Endothelial cell of umbilical vein (primary cell): ENCODE results near the gene PRKAG2. TPM values are rescaled to one million over a fixed set of nuclear protein-coding genes. Genes with fewer than 3 reads are reported as not detected.

Experiments used
- BruUV-seq: library from RNA; stranded (reverse); fragments of 400-500 nt; replicated peaks from 2 replicates; lab custom pipeline; 2021; lab: Mats Ljungman, UMichigan
- CTCF ChIA-PET: fragments of 300-600, 350-600 bp; sonication (Branson Sonifier 250); formaldehyde crosslinking; loops from one replicate; lab custom pipeline; 2021; ENCODE audit warnings: antibody characterized with exemption, inconsistent platforms; lab: Charles Lee
- POLR2A ChIA-PET: fragments of 300-600, 350-600 bp; sonication (Branson Sonifier 250); formaldehyde crosslinking; loops from one replicate; lab custom pipeline; 2021; ENCODE audit warnings: antibody characterized with exemption, inconsistent platforms; lab: Charles Lee
- DNase-seq: peaks from one replicate; pipeline ENCODE4 v3.0.0-alpha.2; 2011; ENCODE audit warnings: low read depth, low spot score
- FAIRE-seq: peaks from 2 replicates; lab custom pipeline; 2011; peaks lifted over from hg19 to GRCh38; lab: Jason Lieb, UNC
- H2AFZ ChIP-seq: 2 replicates; pipeline ENCODE4 v1.6.0; 2012; ENCODE audit warnings: low read depth, low read length, control low read depth, inconsistent platforms
- H3K27ac ChIP-seq: 2 replicates; pipeline ENCODE4 v1.5.1; 2011; ENCODE audit warnings: low read depth, mild to moderate bottlenecking, control low read depth, low read length, moderate library complexity; ENCODE audit not compliant: insufficient read depth
- H3K27me3 ChIP-seq, 2 experiments: 2 replicates each; pipeline versions ENCODE4 v1.6.0 to v1.6.1; 2011; ENCODE audit warnings: low read length in 2 of 2, mixed read lengths in 1 of 2; ENCODE audit not compliant: control insufficient read depth in 2 of 2, insufficient read depth in 2 of 2
- H3K36me3 ChIP-seq, 2 experiments: 2 replicates in 1 of 2; 3 replicates in 1 of 2; pipeline ENCODE4 v1.5.1; 2011; ENCODE audit warnings: low read length in 2 of 2, mild to moderate bottlenecking in 1 of 2, moderate library complexity in 1 of 2; ENCODE audit not compliant: control insufficient read depth in 2 of 2, insufficient read depth in 2 of 2; ENCODE audit errors: extremely low read depth in 1 of 2
- H3K4me1 ChIP-seq: 3 replicates; pipeline ENCODE4 v1.5.1; 2011; ENCODE audit warnings: mild to moderate bottlenecking, low read length; ENCODE audit not compliant: control insufficient read depth, insufficient read depth; ENCODE audit errors: extremely low read depth
- H3K4me2 ChIP-seq: 2 replicates; pipeline ENCODE4 v1.6.1; 2011; ENCODE audit warnings: low read length, control low read depth, mixed read lengths; ENCODE audit not compliant: insufficient read depth
- H3K4me3 ChIP-seq, 3 experiments: fragments of 200-600 bp in 1 of 3; sonication (generic), shearing (Covaris generic) in 1 of 3; replicated peaks in 1 of 3; 2 replicates each; pipeline ENCODE4 v1.5.1; 2011 to 2016; ENCODE audit warnings: control low read depth in 3 of 3, low read length in 3 of 3, mild to moderate bottlenecking in 2 of 3, inconsistent platforms in 1 of 3, low read depth in 1 of 3, moderate library complexity in 1 of 3; ENCODE audit not compliant: insufficient read depth in 1 of 3
- H3K79me2 ChIP-seq: 2 replicates; pipeline ENCODE4 v1.6.0; 2012; ENCODE audit warnings: low read length, inconsistent platforms; ENCODE audit not compliant: control insufficient read depth, insufficient read depth
- H3K9ac ChIP-seq: replicated peaks from 2 replicates; pipeline ENCODE3; 2011; ENCODE audit warnings: low read length, control low read depth; ENCODE audit not compliant: insufficient read depth; ENCODE audit errors: extremely low read depth
- H3K9me1 ChIP-seq: replicated peaks from 3 replicates; pipeline ENCODE4 v1.6.0; 2011; ENCODE audit warnings: mild to moderate bottlenecking, low read length; ENCODE audit not compliant: control insufficient read depth, insufficient read depth; ENCODE audit errors: extremely low read depth
- H3K9me3 ChIP-seq: replicated peaks from 2 replicates; pipeline ENCODE4 v1.5.1; 2012; ENCODE audit warnings: low read length, inconsistent platforms; ENCODE audit not compliant: control insufficient read depth, insufficient read depth
- H4K20me1 ChIP-seq: replicated peaks from 2 replicates; pipeline ENCODE3; 2011; ENCODE audit warnings: mild to moderate bottlenecking, low read length; ENCODE audit not compliant: control insufficient read depth, insufficient read depth; ENCODE audit errors: extremely low read depth
- EZH2 ChIP-seq: IDR thresholded peaks from 2 replicates; pipeline ENCODE4 v1.6.1; 2012; ENCODE audit warnings: borderline replicate concordance, low read depth, mild to moderate bottlenecking, moderate library complexity, low read length, inconsistent platforms; ENCODE audit not compliant: severe bottlenecking
- FOS ChIP-seq: IDR thresholded peaks from 2 replicates; pipeline ENCODE4 v1.6.1; 2011; ENCODE audit warnings: mild to moderate bottlenecking, low read length, moderate library complexity, borderline replicate concordance; ENCODE audit not compliant: insufficient read depth
- GATA2 ChIP-seq: IDR thresholded peaks from 2 replicates; pipeline ENCODE4 v1.7.0; 2011; ENCODE audit warnings: low read depth, mild to moderate bottlenecking, moderate library complexity, mixed read lengths, low read length; ENCODE audit not compliant: insufficient read length, insufficient read depth
- JUN ChIP-seq: IDR thresholded peaks from 2 replicates; pipeline ENCODE4 v1.6.1; 2011; ENCODE audit warnings: borderline replicate concordance, low read depth; ENCODE audit not compliant: insufficient read length, insufficient read depth
- MYC ChIP-seq: IDR thresholded peaks from one replicate; pipeline ENCODE4 v1.6.1; 2011; ENCODE audit warnings: mild to moderate bottlenecking, low read depth, low read length
- POLR2A ChIP-seq: IDR thresholded peaks from 2 replicates; pipeline ENCODE4 v1.6.1; 2012; ENCODE audit warnings: low read depth, mild to moderate bottlenecking, control low read depth, low read length
- POLR2AphosphoS5 ChIP-seq: IDR thresholded peaks from 2 replicates; pipeline ENCODE4 v1.6.1; 2012; ENCODE audit warnings: low read depth, mild to moderate bottlenecking, control low read depth, low read length, moderate library complexity; ENCODE audit not compliant: insufficient read depth
- dilution Hi-C: fragments of 300-500 bp; cut with MboI; formaldehyde crosslinking; loops from one replicate; pipeline ENCODE4 v1.15.0; 2019; ENCODE audit warnings: low sequenced_read_pairs; ENCODE audit not compliant: extremely low pct_ligation_motif_present
- intact Hi-C: fragments of 100-400 bp; cut with micrococcal nuclease; formaldehyde crosslinking; loops from one replicate; pipeline ENCODE4 v1.10.0; 2022
- polyA plus RNA-seq, 4 experiments: library from polyadenylated mRNA; depleted of rRNA in 3 of 4; stranded (reverse) in 3 of 4; unstranded in 1 of 4; fragments of >200 nt; gene quantifications; 2 replicates each; pipeline versions ENCODE4 v1.2.1 to v1.2.3, GENCODE V29; 2011 to 2012; ENCODE audit warnings: missing spikeins in 1 of 4
- total RNA-seq: library from RNA; stranded (reverse); gene quantifications from 2 replicates; pipeline ENCODE4 v1.2.3, GENCODE V29; 2021
- TF ChIP-seq, protein P1 (sequence below): IDR thresholded peaks from 2 replicates; pipeline ENCODE4 v1.6.1; 2011; ENCODE audit not compliant: insufficient read depth, insufficient read length
- TF ChIP-seq, protein P2 (sequence below), 2 donors: IDR thresholded peaks; 1 replicate in 1 of 2; 2 replicates in 1 of 2; pipeline ENCODE4 v1.5.1; 2011; ENCODE audit warnings: low read length in 2 of 2, mild to moderate bottlenecking in 2 of 2, moderate library complexity in 2 of 2, control low read depth in 1 of 2, inconsistent platforms in 1 of 2, low read depth in 1 of 2; ENCODE audit not compliant: insufficient read depth in 1 of 2; ENCODE audit errors: extremely low read depth in 1 of 2

PRKAG2 gene
- total and polyA plus RNA-seq, 2 donors (not counting 3 experiments of a cell fraction or from before 2014, with no cell fraction given), result 19.3 to 51.5 TPM

DNA sequence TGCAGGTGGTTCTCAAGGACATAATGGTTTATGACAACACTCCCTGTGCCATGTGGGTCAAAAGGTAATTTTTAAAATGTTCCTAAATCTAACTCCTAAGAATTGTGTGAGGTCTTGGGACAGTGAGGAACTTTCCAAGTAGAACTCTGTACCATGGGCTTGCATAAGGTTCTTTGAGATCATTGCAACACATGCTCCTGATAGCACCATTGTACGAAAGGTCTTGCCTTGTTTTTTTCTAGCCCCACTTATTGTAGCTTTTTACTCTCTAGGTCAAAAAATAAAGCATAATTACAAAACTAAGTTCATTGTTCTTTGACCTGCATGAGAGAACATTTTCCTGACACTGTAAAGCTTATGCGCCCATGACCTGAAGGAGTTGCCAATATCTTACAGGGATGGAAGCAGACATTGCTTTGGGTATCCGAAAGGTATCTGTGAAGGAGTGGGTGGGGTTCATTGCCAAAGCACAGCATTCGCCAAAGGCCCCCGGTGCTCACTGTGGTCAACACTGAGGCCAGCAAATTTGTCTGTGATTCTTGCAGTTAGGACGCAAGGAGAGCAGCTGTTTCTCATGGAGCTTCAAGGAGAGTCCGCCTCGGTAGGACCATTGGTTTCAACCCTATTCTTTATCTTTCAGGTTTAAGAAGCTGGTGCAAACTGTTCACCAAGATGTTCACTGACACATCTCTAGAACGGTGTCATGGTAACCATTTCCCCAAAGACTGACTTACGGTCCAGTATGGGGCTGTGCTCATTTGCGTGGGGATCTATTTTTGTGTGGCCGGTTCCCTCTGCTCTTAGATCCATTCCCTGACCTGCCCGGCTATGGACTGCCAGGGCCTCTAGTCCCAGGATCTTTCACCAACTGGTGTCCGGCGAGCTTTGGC is 7.6 kb upstream of the PRKAG2 start:
- Histone ChIP-seq H3K79me2 (no peaks in the 10 kb centered on the region), H3K9ac (no peak overlapping the region), H3K9me1 (no peaks in the 10 kb centered on the region), H3K27ac (no peak overlapping the region), H3K9me3 (no peaks in the 10 kb centered on the region), H2AFZ (no peak overlapping the region), H3K4me3 (no peak overlapping the region), H3K4me2 (no peak overlapping the region), H3K4me1 (no peaks in the 10 kb centered on the region), H4K20me1 (no peaks in the 10 kb centered on the region), H3K36me3 (no peaks in the 10 kb centered on the region), H3K27me3 (peaks cover 12 to 16% of the 10 kb centered on the region in 2 experiments)
- BruUV-seq, result no TSS peak
- TF ChIP-seq MYC (no peak), GATA2 (no peak), EZH2 (no peak), JUN (no peak), POLR2A (no peak), POLR2AphosphoS5 (no peak), FOS (no peak)
- TF ChIP-seq, protein P1, sequence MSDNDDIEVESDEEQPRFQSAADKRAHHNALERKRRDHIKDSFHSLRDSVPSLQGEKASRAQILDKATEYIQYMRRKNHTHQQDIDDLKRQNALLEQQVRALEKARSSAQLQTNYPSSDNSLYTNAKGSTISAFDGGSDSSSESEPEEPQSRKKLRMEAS, result no peak
- TF ChIP-seq, protein P2, sequence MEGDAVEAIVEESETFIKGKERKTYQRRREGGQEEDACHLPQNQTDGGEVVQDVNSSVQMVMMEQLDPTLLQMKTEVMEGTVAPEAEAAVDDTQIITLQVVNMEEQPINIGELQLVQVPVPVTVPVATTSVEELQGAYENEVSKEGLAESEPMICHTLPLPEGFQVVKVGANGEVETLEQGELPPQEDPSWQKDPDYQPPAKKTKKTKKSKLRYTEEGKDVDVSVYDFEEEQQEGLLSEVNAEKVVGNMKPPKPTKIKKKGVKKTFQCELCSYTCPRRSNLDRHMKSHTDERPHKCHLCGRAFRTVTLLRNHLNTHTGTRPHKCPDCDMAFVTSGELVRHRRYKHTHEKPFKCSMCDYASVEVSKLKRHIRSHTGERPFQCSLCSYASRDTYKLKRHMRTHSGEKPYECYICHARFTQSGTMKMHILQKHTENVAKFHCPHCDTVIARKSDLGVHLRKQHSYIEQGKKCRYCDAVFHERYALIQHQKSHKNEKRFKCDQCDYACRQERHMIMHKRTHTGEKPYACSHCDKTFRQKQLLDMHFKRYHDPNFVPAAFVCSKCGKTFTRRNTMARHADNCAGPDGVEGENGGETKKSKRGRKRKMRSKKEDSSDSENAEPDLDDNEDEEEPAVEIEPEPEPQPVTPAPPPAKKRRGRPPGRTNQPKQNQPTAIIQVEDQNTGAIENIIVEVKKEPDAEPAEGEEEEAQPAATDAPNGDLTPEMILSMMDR (IDR thresholded peaks at IDR 0.05; ENCODE audit: extremely low read depth in 1 of 2, insufficient read depth in 1 of 2, low read depth in 1 of 2, low read length in 2 of 2), result no peak
- dilution Hi-C loops (no loop called here), intact Hi-C loops (no loop called here)
- FAIRE-seq, result no peak
- CTCF ChIA-PET, result no interaction called here
- no peak for DNase-seq
- POLR2A ChIA-PET, result no interaction called here
